Activated naive CD4-positive, alpha-beta T cell (primary cell): ENCODE measurements around the gene ADARB2.

Source experiments
- DNase-seq, 4 experiments: peaks; one replicate each; lab custom pipeline; 2025; lab: John Stamatoyannopoulos, UW

ADARB2 gene

DNA sequence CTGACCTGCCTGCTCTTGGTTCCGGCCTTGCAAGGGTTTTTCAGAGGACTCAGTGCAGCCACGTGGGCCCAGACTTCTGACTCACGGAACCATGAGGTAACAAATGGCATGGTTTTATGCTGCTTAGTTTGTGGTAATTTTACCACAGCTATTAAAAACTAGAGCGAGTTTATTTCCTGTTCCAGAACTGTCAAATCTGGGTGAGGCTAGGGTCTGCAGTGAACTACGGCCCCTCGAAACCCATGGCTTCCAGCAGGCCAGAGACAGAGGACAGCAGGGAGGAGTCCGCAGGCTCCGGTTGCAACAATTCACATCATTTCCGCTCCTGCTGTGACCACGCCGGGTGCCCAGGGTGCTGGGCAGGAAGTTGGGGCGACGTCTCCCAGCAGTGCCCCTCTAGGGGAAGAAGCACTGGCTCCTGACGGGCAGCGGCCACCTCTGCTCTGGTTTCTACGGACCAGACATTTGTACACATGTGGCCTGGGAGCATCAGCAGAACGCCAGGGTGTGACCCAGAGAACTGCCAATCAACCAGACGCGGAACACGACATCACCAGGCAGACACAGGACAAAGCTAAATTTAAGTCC lies 74.8 kb downstream of the ADARB2 start:
- DNase-seq = no peak

DNA sequence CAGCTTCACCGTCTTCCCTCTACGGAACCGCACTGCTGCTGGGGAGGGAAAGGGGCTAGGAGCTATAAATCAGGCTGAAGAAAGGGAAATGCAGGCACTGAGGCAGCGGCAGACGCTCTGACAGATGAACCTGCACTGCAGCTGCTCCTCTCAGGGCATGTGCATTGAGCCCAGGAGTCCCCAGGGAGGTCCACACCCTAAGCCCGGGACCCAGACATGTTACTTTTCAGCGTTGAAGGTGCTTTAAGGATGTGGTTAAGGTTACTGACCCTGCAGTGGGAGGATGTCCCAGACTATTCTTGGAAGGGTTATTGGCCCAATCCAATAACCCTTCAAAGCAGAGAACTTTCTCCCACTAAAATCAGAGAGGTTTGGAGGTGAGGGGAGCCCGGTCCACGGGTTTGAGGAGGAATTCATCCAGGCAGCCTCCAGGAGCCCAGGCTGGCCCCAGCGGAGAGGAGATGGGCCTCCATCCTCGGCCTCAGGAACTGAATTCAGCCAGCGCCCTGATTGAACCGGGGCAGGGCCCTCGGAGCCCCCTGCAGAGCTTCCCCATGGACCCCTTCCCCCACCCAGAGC lies 75.4 kb downstream of the ADARB2 start:
- DNase-seq = no peak

DNA sequence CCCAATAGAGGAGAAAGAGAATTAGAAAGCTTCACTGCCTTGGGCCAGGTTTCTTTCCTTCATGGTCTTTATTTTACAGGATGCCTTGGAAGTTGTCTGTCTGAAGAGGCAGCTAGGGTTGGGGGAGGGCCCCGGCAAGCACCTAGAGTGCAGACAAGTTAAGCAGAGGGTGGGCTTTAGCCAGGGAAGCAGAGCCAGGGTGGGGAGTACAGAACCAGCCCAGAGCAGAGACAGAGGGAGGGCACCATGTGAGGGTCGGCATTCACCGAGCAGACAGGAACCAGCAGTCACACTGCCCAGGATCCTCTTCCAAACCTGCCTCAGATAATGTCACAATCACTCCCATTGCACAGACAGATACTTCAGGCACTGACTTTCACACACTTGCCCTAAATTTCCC lies 75.9 kb downstream of the ADARB2 start:
- no peak for DNase-seq

DNA sequence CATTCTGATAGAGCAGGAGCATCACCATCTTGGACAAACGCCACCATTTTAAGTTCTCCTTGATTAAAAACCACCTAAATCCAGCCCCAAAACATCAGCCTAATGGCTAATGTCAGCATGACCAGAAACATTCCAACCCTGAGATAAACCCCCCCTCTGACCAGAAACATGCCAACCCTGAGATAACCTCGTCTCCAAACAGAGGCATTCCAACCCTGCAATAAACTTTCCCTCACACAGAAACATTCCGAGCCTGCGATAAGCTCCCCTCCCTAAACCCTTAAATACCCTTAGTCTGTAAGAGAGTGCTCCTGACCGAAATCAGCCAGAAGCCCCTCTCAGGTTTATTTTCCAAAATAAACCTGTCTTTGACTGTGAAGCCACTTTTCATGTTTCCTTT lies 76.5 kb downstream of the ADARB2 start:
- DNase-seq = no peak

DNA sequence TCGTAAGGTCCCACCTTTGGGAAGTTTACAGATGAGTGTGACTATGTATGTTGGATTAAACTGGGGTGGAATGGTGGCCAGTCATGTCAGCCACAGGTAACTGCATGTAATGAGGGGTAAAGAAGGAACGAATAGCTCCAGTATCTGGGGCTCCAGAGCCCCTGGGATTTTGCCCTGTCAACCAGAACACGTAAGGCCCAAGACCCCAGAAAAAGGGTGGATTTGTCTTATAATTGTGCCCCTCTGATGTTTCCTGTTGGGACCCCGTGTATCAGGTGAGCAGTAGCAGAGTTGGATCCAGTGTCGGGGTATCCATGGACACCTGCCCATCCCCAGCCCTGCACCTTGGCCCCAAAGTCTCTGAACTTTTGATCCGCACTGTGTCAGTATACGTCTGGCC lies 76.9 kb downstream of the ADARB2 start:
- DNase-seq = no peak

DNA sequence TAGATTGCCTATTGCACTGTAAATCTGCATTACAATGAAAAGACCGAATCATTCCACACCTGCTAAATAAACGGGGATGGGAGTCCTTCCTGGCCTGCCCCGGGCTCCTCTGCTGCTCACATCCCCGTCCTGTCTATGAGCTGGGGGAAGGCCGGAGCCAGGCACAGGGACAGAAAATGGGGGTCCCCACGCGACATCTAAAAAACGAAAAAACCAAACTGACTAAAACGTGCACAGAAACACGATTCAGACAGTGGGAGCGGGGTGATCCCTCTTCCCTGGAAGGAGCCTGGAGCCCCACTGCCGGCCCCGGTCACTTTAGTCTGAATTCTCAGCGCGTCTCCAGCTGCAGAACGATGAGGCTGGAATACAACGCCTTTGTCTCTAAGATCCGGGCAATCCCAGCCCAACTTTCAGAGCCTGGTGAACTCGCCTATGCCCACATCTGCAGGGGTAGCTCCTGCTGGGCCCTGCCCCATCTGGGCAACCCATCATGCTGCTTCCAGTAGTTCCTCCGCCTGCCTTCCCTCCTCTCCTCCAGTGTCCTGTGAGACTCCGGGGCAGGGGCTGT lies 78.0 kb downstream of the ADARB2 start:
- DNase-seq = no peak

DNA sequence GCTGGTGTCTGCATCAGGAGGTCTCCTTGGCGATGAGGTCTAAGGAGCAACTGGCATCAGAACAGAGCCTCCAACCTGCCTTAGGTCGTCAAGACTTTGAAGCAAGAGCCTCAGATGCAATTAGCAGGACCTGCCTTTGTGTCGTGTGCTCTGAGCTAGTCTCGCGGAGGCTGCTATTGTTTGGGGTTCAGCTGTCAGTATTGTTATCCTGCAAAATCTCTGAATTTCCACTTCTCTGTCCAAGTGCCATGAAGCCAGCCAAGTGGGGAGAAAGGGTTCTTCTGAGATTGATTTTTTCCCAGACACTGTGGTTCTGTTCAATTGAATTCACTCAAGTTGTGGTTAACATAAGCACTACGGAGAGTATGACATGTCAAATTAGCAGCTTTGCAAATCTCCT lies 78.7 kb downstream of the ADARB2 start:
- no peak for DNase-seq

DNA sequence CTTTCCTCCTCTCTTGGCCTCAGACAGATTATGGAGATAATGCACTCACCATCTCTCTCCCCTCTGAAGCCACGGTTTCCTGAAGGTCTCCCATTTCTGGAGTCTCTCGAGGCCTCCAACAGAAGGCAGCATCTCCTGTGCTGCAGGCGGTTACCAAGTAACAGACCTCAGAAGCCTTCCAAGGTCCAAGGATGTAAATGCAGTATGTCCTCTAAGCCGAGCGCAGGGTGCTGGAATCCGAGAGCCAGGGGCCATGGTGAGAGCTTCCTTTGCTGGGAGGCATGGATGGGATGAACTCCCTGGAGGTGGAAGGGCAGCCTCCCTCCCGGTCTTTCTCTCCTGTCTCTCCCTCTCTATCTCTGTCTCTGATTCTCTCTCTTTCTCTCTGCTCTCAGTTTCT lies 79.8 kb downstream of the ADARB2 start:
- DNase-seq = no peak

DNA sequence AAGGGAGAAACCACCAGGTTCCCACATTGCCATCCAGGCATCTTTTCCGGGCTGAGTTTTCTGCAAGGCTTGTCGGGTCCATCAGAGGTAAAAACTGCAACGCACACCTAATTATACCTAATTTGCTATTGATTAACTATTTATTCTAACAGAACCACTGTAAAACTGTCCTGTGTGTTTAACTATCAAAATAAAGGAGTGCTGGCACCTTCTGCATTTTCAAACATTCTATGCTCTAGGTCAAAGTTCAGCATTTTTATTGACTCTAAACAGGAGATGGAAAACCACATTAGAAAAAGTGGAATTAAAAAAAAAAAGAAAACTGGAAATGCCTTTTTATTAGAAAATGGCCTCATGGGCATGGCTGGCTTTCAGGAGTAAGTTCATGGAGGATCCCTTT lies 82.0 kb downstream of the ADARB2 start:
- DNase-seq = no peak

DNA sequence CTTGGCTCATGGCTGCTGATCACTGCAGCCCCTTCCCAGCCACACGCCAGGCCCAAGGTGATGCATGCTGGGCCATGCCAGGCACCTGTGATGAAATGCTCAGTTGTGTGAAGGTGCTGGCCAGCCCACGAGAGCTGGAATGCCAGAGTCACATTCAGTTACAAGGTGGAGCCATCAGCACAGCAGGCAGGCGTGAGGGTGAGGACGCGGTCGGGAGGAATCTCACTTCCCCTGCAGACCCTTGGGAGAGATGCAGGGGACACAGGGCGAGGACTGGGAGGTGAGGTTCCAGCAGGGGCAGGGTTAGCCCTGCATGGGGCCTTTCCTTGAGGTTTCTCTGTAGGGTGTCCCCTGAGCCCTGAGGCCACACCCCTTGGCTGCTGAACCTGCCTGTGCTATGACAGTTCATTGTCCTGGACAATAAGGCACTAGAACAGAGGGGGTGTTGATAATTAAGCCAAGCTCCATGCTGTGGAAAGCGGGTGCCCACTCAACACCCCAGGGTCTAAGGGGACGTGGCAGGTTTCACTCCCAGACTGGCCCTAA lies 82.4 kb downstream of the ADARB2 start:
- no peak for DNase-seq

DNA sequence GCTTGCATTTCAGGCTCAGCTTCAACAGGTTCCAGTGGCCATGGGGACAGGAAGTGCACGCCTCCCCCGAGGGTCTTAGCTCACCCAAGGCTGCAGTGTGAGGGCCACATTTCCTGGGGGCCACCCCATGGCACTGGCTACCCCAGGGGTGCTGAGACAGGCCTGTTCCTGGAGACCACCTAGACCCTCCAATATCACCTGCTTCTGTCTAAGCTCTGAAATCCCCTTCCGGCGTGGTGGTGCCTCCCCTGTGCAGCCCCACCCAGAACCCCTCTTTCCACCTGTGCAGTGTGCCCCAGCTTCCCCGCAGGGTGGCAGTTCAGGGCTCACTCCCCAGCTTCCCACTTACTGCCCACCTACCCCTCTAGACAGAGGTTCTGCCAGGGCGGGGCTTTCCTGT lies 83.1 kb downstream of the ADARB2 start:
- DNase-seq = no peak

DNA sequence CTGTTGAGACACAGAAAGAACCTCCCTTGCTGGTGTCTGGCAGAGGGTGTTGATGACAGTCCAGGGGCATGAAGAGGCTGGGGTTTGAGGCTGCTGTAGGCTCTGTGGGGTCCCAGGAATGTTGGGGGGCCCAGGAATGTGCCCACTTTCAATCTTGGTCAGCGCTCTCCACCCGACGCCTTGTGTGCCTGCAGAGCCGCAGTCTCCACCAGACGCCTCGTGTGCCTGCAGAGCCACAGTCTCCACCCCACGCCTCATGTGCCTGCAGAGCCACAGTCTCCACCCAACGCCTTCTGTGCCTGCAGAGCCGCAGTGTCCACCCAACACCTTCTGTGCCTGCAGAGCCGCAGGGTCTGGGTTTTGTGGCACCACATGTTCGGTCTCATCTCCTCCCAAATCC lies 84.0 kb downstream of the ADARB2 start:
- no peak for DNase-seq

DNA sequence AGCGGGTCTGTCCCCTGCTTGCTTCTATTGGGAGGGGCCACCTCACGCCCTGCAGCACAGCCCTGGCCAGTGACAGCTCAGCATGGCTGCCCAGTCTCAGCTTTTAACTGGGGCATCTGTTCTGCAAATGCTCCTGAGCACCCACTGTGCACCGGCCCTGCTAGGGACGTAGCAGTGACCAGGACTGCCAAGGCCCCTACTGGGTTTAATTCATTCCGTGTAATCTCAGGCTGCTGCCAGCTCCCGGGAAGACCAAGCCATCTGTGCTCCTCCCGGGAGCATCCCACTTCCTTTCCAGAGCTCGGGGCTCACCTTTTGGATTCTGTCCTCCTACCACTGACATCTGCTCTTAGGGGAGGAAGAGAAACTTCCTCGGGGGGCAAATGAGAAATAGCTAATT lies 85.2 kb downstream of the ADARB2 start:
- no peak for DNase-seq

DNA sequence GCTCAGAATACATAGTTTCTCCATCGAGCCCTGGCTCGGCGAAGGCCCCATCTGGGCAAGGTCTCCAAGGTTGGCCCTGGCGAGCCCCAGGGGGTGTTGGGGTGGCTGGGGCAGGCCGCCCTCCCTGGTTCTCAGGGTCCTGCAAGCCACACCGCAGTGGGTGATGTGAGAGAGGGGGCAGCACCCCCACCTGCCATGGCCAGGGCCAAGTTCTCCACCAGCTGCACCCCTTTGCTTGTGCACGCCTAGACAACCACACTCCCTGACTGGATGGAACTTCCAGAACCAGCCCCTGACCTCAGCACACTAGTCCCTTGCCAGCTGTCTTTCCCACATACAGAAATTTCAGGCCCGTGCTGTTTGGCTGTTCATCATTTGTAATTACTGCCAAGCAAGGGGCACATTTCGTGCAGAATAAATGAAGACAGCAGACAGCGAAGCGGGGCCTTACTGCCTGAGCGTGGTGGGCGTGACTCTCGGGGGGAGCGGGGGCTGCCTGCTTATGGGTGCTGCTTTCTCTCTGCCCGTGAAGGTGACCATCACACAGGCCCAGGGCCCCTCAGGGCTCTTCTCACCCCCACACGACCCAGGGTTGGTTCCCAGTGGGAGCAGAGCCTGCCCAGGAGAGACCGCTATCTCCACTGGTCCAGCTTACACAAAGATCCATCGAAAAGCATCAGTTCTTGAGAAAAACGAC lies 85.9 kb downstream of the ADARB2 start:
- DNase-seq = no peak

DNA sequence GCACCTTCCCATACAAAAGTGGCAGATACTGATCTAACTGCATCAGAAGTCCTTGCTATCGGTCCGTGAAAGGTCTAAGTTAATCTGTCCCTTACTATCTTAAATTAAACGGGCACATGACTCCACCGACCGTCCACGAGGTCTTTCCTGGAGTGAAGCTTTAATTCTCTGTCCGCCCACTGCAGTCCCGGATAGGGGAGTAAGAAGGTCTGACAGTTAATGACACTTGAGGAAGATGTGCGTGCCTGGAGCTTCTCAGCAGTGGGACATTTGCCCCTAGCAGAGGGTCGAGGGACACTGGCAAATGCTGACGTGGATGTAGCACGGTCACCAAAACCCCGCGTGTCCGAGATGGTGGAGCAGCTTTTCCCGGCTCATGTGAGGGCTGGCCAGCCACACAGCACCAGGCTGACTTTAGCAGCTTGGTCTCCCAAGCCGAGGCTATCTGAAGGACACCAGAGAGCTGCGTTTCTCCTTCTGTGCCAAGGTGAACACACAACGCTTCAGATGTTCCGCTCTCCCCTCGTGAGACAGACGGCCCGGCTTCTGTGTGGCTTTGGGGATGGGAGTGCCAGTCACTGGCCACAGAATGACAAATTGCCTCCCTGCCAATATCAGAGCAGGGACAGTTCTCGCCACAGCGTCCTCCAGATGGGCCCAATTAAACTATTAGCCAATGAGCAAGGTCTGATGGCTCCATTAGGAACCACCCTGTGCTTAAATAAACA lies 86.6 kb downstream of the ADARB2 start:
- DNase-seq = no peak

DNA sequence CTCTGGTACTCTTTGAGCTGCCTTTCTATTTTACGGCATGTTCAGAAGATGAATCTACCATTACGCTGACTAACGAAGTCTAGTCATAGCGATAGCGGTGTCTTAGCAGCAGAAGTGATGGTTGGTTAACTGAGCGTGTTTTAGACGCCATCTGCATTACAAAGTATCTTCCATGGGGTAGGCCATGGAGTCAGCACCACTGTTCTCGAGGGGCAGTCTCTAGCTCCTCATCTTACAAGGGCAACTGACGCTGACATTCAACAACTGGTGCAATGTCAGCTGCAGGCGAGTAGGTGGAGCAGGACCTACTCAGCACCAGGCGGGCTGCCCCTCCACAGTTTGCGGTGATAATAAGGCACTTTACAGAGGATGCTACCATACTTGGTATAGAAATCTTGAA lies 88.7 kb downstream of the ADARB2 start:
- DNase-seq = no peak

DNA sequence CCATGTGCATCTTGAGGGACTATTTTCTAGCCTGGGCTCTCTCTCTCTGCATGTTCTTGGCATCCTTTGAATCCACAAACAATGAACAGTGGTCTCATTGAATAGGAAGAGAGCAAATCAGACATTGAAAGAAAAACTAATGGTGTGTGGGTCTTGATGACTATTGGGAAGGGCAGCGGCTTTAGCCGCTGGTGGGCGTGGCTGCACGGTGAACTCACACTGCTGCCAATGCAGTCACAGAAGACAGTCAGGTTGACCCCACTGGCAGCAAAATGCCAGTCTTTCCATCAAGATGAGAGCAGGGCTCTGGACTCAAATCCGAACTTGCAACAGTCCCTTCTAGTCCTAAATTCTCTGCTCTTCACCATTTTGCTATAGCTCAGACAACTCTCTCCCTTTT lies 91.0 kb downstream of the ADARB2 start:
- no peak for DNase-seq

DNA sequence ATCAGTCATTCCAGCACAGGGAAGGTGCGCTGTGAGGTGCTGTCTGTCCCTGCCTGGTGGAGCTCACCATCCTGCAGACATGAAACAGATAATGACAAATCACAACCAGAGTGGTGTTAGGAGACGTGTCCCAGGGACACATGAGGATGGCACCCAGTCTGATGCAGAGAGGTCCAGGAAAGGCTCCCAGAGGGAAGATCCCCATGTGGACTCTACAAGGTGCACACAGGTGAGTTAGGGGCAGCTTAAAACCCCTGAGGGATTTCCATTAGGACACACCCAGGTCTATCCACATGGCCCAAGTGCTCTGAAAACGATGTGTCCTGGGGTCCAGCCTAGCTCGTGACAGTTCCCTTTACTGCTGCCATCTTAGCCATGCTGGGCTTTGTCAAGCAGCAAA lies 91.4 kb downstream of the ADARB2 start:
- DNase-seq = no peak

DNA sequence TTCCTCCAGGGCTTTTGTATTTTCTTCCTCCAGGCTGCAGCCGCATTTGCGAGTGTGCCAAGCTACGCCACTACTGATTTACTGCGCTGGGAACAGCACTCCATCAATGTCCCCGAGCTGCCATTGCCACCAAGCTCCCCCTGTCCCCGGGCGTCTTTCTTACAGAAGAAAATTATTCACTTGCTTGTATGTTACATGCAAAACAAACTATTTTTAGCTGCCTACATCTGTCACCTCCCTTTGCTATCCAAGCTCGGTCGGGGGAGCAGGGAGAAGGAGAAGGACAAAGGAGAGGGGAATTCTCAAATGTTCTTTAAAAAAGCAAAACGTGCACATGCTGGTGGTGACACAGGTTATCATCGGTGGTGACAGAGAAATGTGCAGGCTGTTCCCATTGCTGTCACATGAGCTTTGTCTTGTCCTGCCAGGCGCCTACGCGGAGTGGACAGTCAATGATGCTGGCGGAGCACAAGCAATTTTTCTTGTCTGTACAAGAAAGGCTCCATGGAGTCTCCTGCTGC lies 93.1 kb downstream of the ADARB2 start:
- no peak for DNase-seq

DNA sequence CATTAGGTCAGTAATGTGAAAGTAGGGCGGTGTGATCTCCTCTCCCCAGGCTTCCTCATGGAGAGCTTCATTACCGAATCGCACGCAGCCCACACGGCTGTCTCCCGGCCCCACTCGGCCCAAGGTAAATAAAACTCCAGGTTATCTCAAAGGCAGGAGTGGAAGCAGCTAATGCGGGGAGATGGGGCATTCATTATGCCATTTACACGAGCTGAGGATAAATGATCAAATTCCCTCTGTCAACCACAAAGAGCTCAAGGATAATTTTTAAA lies 93.5 kb downstream of the ADARB2 start:
- DNase-seq = no peak

DNA sequence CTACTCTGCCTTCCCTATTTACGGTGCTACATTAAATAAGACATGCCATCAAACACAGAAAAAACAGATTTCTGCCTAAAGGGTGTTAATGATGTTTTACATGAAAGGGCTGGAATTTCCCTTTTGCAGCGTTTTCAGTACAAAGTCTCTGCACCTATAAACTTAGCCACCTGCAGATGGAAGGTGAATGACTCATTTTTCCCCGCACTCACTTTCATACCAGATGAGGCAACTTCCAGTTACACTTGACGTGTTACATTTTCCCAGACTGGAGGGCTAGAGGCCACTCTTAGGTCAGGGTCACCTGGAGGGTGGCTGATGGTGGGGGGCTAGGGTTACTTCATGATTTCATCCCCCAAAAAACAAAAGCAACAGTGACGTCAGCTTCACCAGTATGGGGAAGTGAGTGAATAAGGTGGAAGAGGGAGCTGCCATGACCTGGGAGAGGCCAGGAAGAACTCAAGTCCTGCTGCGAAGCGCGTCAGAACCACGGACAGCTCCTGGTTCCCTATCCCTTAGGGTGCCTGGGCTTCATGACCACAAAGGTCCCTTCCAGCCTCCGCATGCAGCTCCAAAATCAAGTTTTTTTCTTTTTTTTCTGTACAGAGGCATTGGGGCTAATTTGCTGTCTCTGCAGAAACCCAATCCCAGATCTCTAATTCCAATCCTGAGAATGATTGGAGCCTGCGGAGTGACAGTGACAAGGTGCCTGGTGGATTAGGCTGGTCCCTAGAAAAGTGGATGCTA lies 94.0 kb downstream of the ADARB2 start:
- DNase-seq = no peak

DNA sequence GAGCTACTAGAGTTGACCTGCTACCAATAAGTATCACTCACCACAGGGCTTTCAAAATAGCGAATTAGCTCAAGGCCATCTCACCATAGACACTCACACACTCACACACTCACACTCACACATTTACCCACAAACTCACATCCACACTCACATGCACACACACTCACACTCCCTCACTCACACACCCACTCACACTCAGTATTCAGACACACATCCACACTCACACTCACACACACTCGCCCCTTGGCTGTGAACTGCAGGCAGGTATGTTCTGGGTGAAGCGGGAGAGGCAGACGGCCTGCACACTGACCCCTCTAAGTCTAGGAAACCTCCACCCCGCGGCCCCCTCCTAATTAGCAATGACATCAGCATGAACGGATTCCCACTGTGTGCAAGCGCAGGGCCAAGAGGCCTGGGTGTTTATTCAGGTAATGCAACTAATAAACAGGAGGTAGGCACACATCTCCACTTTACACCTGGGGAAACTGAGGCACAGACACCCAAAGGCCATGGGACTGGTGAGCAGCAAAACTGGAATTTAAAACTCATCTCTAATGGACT lies 94.6 kb downstream of the ADARB2 start:
- DNase-seq = no peak
